HG03103 (cell line): Measurements from ENCODE around the gene PANK4.
"Not testable (repeated sequence)": the region's sequence is repeated elsewhere in the genome, so short reads cannot be mapped to it uniquely, and the experiment has no call there.

Experiments
- ATAC-seq: cut with Tn5 transposase; IDR thresholded peaks from one replicate; pipeline ENCODE4 v1.9.1; 2021; ENCODE audit warnings: low read depth; ENCODE audit not compliant: unreplicated experiment

PANK4 gene

DNA sequence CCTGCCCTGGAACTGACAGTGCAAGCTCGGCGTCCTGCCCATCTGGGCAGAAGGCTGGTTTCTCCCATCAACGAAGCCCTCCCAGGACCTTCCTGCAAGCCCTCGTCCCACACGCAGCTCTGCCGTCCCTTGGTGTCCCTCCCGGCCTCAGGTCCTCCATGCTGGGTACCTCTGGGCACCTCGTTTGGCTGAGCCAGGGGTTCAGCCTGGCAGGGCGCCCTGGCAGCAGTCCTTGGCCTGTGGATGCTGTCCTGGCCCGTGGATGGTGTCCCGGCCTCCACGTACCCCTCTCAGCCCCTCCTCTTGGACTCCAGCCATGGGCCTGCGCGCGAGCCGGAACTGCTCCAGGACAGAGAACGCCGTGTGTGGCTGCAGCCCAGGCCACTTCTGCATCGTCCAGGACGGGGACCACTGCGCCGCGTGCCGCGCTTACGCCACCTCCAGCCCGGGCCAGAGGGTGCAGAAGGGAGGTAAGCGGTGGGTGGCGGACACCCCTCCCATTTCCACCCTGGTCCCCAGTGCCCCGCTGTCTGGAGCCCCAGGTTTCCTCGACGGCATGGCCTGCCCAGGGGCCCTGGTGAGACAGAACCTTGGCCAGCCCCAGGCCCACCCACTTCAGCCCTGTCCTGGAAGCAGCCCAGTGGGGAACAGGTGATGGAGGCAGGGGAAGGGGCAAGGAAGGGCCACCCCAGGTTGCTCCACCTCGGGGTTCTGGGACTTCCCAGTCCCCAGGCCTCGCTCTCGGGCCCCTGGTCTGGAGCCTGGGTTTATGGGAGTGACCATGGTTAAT lies 33.3 kb upstream of the PANK4 start:
- no peak for ATAC-seq

GRCh38 chr1:2558861-2559260 lies 32.5 kb upstream of the PANK4 start:
- no peak for ATAC-seq

DNA sequence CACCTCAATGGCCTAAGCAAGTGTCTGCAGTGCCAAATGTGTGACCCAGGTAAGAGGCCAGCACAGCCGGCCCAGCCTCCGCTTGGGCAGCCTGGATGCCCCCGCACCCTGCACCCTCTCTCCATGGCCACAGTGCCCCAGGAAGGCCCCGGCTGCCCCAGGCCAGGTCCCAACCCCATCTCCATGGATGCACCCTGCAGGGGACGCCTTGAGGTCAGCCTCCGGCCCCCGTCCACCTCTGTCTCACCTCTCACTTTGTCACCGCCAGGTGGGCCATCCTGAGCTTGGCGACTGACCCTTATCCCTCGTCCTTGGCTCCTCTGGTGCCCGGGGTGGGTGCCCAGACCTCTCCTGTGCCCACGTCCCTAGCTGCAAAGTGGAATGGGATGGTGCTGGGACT lies 32.0 kb upstream of the PANK4 start:
- no peak for ATAC-seq

DNA sequence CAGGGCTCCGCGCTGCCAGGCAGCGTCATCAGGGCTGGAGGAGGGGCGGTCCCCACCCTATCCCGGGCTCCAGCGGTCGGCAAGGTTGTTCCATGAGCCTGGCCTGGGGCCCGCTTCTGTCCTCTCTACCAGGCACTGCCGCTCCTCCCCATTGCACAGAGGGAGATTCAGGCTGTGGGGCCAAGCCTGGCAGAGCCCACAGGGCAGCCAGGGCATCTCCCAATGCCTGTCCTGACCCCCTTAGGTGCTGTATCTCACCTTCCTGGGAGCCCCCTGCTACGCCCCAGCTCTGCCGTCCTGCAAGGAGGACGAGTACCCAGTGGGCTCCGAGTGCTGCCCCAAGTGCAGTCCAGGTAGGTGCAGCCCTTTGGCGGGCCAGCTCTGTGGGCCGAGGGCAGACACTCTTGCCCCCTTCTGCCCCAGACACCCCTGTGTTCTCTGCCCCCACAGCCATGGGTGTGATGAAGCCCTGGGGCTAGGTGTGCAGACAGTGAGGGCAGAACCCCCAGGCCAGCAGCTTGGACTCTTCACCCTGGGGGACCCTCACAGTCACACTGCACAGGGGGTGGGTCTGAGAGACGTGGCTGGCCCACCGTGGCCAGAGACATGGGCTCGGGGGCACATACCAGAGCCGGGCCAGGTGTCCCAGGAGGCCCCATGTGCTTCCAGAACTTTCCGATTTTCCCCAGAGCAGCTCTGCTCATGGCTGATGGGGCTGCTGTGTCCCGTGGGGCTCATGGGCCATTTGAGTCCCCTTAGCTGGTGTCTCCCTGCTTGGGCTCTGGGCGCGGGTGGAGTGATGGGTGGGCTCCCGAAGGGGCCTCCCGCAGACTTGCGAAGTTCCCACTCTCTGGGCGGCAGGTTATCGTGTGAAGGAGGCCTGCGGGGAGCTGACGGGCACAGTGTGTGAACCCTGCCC lies 31.3 kb upstream of the PANK4 start:
- no peak for ATAC-seq

DNA sequence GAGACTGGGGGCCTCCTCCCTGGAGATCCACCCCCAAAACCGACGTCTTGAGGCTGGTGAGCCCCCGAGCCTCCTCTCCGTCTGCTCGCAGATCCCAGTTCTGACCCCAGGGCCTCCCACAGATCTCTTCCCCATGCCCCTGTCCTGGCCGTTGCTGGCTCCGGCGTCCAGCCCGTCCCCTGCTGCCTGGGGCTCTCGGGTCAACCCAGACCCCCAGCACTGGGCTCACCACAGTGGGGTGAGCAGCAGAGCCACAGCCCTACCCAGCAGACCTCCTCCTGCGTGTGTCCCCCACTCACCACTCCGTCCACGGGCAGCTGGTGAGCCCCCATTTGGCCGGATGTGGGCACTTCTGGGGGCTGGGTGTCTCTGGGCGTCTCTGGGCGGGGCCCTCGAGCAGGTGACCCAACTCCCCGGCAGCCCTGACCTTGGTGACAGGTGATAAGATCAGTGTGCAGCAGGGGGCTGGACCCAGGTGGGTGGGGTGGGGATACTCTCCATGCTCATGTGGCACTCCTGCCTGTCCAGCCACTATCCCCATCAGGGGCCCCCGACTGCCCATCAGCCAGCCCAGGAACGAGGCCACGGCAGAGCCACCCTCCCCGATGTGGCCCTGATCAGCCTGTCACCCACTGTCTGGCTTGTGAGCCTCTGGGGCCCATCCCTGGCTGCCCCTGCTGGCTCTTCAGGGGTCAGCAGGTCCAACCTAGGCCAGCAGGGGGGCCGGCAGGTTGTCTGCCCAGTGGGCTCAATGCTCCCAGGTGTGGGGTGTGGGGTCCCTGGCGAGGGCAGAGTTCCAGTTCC lies 30.5 kb upstream of the PANK4 start:
- ATAC-seq = no peak

DNA sequence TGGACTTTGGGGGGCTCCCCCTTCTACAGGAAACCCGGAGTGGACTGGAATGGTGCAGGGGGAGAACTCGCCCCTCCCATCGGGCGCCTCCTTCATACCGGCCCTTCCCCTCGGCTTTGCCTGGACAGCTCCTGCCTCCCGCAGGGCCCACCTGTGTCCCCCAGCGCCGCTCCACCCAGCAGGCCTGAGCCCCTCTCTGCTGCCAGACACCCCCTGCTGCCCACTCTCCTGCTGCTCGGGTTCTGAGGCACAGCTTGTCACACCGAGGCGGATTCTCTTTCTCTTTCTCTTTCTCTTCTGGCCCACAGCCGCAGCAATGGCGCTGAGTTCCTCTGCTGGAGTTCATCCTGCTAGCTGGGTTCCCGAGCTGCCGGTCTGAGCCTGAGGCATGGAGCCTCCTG lies 29.9 kb upstream of the PANK4 start, which contains the start of gene TNFRSF14:
TSS of gene TNFRSF14 (plus strand) at position 95 of the 401 bp plus-strand sequence. CDS start at position 389, 294 bp downstream.
- ATAC-seq = peak; percentile 30

- ATAC-seq = peak; percentile 31
Observed at GRCh38 chr1:2555634-2556276, 29.4 kb upstream of the PANK4 start.

DNA sequence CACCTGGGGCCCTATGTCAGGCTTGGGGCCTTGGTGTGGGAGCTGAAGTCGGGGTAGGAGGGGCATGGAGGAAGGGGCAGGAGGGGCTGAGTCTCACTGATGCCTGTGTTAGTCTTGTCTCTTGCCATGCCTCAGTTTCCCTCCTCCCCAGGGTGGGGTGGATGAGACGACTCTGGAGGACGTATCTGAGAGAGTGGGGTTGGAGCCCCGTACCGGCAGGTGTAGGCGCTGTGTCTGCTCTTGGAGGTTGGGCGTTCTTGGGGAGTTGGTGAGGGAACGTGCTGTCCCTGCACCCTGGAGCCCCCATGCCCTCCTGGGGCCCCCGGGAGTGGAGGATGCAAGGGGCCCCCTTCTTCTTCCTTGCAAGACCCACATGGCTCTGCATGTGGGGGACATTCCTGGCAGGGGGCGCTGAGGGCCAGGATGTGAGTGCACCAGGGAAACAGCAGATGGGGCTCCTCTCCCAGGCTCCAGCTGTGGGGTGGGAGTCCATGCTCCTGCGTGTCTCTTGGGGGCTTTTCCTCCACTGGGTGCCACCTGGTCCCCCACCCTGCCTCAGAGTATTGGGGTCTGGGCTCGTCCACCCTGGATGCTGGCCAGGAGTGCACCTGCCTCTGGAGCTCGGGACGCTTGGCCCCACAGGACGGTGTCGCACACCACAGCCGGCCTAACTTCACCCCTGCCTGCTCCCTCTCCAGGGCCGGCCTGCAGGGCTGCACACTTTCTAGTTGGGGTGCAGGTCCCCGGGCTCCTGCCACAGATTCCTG lies 28.4 kb upstream of the PANK4 start:
- no peak for ATAC-seq

- ATAC-seq = no peak
Observed at GRCh38 chr1:2553871-2554620, 27.6 kb upstream of the PANK4 start.

GRCh38 chr1:2553076-2553475 lies 26.7 kb upstream of the PANK4 start:
- ATAC-seq = not testable (repeated sequence)

- no peak for ATAC-seq
Observed at GRCh38 chr1:2552189-2552588, 25.8 kb upstream of the PANK4 start.

- ATAC-seq = not testable (repeated sequence)
Observed at GRCh38 chr1:2551544-2551943, 25.1 kb upstream of the PANK4 start.

DNA sequence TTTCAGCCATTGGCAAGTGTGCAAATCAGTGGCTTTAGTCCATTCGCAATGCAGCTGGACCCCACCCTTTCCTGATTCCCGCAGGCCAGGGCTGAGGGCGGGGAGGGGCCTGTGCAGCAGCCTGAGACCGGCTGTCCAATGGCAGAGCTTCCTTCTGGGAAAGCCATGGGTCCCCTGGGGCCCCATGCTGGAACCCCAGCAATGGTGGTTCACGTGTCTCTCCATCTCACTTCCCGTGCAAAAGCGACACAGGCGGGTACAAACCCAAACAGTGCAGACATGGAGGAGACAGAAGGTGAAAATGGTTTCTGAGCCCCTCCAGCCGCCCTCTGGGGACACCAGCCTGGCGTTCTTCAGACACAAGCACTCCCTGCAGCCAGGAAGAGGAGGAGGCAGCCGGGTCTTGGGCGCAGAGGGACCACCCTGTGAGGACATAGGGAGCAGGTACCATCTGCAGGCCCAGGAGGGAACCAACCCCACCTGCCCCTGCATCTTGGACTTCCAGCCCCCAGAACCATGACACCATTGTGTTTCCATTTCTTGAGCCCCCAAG lies 24.0 kb upstream of the PANK4 start:
- not testable (repeated sequence) for ATAC-seq

DNA sequence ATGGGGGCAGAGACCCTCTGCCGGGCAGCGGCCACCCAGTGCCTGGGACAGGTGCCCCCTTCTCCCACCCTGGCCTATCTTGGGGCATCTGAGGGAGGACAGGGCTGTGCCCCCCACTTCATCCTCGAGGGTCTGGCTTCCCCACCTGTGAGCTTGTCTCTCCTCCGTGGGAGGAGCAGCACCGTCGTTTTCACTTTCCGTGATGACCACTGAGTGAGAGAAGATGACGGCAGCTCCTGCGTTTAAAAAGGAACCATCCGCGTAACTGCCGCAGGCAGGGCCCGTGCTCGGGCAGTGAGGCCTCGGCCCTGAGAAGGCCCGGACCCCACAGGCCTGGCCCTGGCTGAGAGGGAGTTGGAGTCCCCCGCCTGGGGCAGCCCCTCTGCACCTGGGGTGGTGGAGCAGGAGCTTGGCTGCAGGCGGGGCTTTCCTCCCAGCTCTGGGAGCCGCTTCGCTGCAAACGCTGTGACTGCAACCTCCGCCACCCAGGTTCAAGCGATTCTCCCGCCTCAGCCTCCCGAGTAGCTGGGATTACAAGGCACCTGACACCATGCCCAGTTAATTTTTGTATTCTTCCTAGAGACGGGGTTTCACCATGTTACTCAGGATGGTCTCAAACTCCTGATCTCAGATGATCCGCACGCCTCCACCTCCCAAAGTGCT lies 23.1 kb upstream of the PANK4 start:
- ATAC-seq = not testable (repeated sequence)

GRCh38 chr1:2548068-2548589 lies 21.7 kb upstream of the PANK4 start:
- no peak for ATAC-seq

- ATAC-seq = peak; percentile 3
Observed at GRCh38 chr1:2547210-2548067, 21.0 kb upstream of the PANK4 start.
